NCI-H345 treated with DMSO at 0.1 percent for 48 hours (cell line): ENCODE data around the gene EEF1AKMT3.

Experiments used
- DNase-seq: peaks from one replicate; lab custom pipeline; 2025; ENCODE audit not compliant: unreplicated experiment; lab: John Stamatoyannopoulos, UW

Gene EEF1AKMT3

GRCh38 chr12:57750561-57751431 lies 21.6 kb upstream of the EEF1AKMT3 start:
- DNase-seq = no peak

GRCh38 chr12:57751432-57751787 lies 21.0 kb upstream of the EEF1AKMT3 start:
- no peak for DNase-seq

- DNase-seq = peak; percentile 99
These were observed 20.4 kb upstream of the EEF1AKMT3 start, which contains the start of gene CDK4 for GRCh38 chr12:57751788-57752667. Gene CDK4, minus strand, starts transcription at chr12:57752310. Its CDS starts 593 bp downstream, at chr12:57751717.

- DNase-seq = no peak
These were observed 19.8 kb upstream of the EEF1AKMT3 start for GRCh38 chr12:57752668-57753000.

GRCh38 chr12:57753756-57754337 lies 18.6 kb upstream of the EEF1AKMT3 start:
- no peak for DNase-seq

GRCh38 chr12:57754411-57755193 lies 17.8 kb upstream of the EEF1AKMT3 start, which contains the start of gene MARCHF9:
Gene MARCHF9, plus strand, starts transcription at chr12:57755103. Its CDS starts 426 bp downstream, at chr12:57755529.
- peak; percentile 70 for DNase-seq

- no peak for DNase-seq
These were observed 17.3 kb upstream of the EEF1AKMT3 start for GRCh38 chr12:57755194-57755453.

GRCh38 chr12:57755454-57756372 lies 16.7 kb upstream of the EEF1AKMT3 start:
- DNase-seq = no peak

- no peak for DNase-seq
These were observed 15.7 kb upstream of the EEF1AKMT3 start for GRCh38 chr12:57756406-57757341.

- no peak for DNase-seq
These were observed 14.6 kb upstream of the EEF1AKMT3 start for GRCh38 chr12:57757771-57758170.

- no peak for DNase-seq
These were observed 13.7 kb upstream of the EEF1AKMT3 start for GRCh38 chr12:57758552-57759359.

- no peak for DNase-seq
These were observed 12.9 kb upstream of the EEF1AKMT3 start for GRCh38 chr12:57759360-57759980.

- DNase-seq = no peak
These were observed 11.9 kb upstream of the EEF1AKMT3 start for GRCh38 chr12:57760347-57760982.

- DNase-seq = no peak
These were observed 10.9 kb upstream of the EEF1AKMT3 start for GRCh38 chr12:57761391-57761998.

- no peak for DNase-seq
These were observed 10.0 kb upstream of the EEF1AKMT3 start for GRCh38 chr12:57762463-57762862.

GRCh38 chr12:57763881-57764661 lies 8.3 kb upstream of the EEF1AKMT3 start:
- no peak for DNase-seq
